ENCODE results near the gene MMD2.
"Not testable (repeated sequence)": the region's sequence is repeated elsewhere in the genome, so short reads cannot be mapped to it uniquely, and the experiment has no call there.

MMD2 gene

GRCh38 chr7:4958477-4959301, at the start of gene MMD2:
TSS of gene MMD2 (minus strand) at chr7:4959187. CDS start at chr7:4959017, 170 bp downstream.
- H3K27me3 Mint-ChIP-seq: peaks cover 44% of the 10 kb centered on the region

GRCh38 chr7:5005066-5005465, 46.1 kb upstream of the MMD2 start:
- H3K9me3 Mint-ChIP-seq: peaks cover 18% of the 10 kb centered on the region
- H3K27me3 Mint-ChIP-seq: no peaks in the 10 kb centered on the region
- H3K4me3 Mint-ChIP-seq: no peak overlapping the region
- no peaks in the 10 kb centered on the region for H3K4me1 Mint-ChIP-seq (ENCODE audit: low read depth)
- intact Hi-C loops (cut with micrococcal nuclease): no loop called here
- no peak overlapping the region for H3K27ac Mint-ChIP-seq
- peaks cover 72% of the 10 kb centered on the region for H3K36me3 Mint-ChIP-seq (ENCODE audit: low read depth)

More at GRCh38 chr7:4958477-4959301, at the start of gene MMD2:
- no peaks in the 10 kb centered on the region for H3K9me3 Mint-ChIP-seq
- H3K4me1 Mint-ChIP-seq (ENCODE audit: low read depth): no peaks in the 10 kb centered on the region
- H3K4me3 Mint-ChIP-seq: no peak within 1 kb of the TSS
- intact Hi-C loops (cut with micrococcal nuclease): no loop called here
- H3K36me3 Mint-ChIP-seq (ENCODE audit: low read depth): no peaks in the 10 kb centered on the region
- no peak within 1 kb of the TSS for H3K27ac Mint-ChIP-seq

GRCh38 chr7:5001911-5002310, 42.9 kb upstream of the MMD2 start:
- intact Hi-C loops (cut with micrococcal nuclease): no loop called here
- Mint-ChIP-seq H3K4me3 (no peak overlapping the region), H3K9me3 (no peaks in the 10 kb centered on the region), H3K4me1 (ENCODE audit: low read depth) (no peaks in the 10 kb centered on the region), H3K36me3 (ENCODE audit: low read depth) (peaks cover 76% of the 10 kb centered on the region), H3K27me3 (no peaks in the 10 kb centered on the region), H3K27ac (no peak overlapping the region)

- Mint-ChIP-seq H3K27me3 (no peaks in the 10 kb centered on the region), H3K4me1 (ENCODE audit: low read depth) (peaks cover 5% of the 10 kb centered on the region), H3K9me3 (no peaks in the 10 kb centered on the region), H3K36me3 (ENCODE audit: low read depth) (peaks cover 80% of the 10 kb centered on the region), H3K27ac (no peak overlapping the region), H3K4me3 (no peak overlapping the region)
- intact Hi-C loops (cut with micrococcal nuclease): no loop called here
Measured at GRCh38 chr7:5001003-5001402, 42.0 kb upstream of the MMD2 start.

GRCh38 chr7:4999369-4999950, 40.5 kb upstream of the MMD2 start:
- H3K27ac Mint-ChIP-seq: no peak overlapping the region
- peaks cover 83% of the 10 kb centered on the region for H3K36me3 Mint-ChIP-seq (ENCODE audit: low read depth)
- H3K4me1 Mint-ChIP-seq (ENCODE audit: low read depth): peaks cover 16% of the 10 kb centered on the region
- H3K9me3 Mint-ChIP-seq: no peaks in the 10 kb centered on the region
- H3K27me3 Mint-ChIP-seq: no peaks in the 10 kb centered on the region
- intact Hi-C loops (cut with micrococcal nuclease): no loop called here
- H3K4me3 Mint-ChIP-seq: no peak overlapping the region

- Mint-ChIP-seq H3K27ac (peak overlapping the region; percentile 7), H3K9me3 (no peaks in the 10 kb centered on the region), H3K27me3 (no peaks in the 10 kb centered on the region), H3K36me3 (ENCODE audit: low read depth) (peaks cover 84% of the 10 kb centered on the region), H3K4me3 (no peak overlapping the region), H3K4me1 (ENCODE audit: low read depth) (peaks cover 16% of the 10 kb centered on the region)
- intact Hi-C loops (cut with micrococcal nuclease): no loop called here
Measured at GRCh38 chr7:4998910-4999309, 39.9 kb upstream of the MMD2 start.

- no peak overlapping the region for H3K4me3 Mint-ChIP-seq
- intact Hi-C loops (cut with micrococcal nuclease): no loop called here
- H3K4me1 Mint-ChIP-seq (ENCODE audit: low read depth): peaks cover 16% of the 10 kb centered on the region
- no peaks in the 10 kb centered on the region for H3K27me3 Mint-ChIP-seq
- H3K36me3 Mint-ChIP-seq (ENCODE audit: low read depth): peaks cover 88% of the 10 kb centered on the region
- H3K9me3 Mint-ChIP-seq: no peaks in the 10 kb centered on the region
- no peak overlapping the region for H3K27ac Mint-ChIP-seq
Measured at GRCh38 chr7:4998244-4998643, 39.3 kb upstream of the MMD2 start.

- intact Hi-C loops (cut with micrococcal nuclease): no loop called here
Measured at GRCh38 chr7:4996696-4997222, 37.8 kb upstream of the MMD2 start.

GRCh38 chr7:4995429-4995969, 36.5 kb upstream of the MMD2 start:
- Mint-ChIP-seq H3K27ac (peak overlapping the region; percentile 43), H3K36me3 (ENCODE audit: low read depth) (peaks cover 91% of the 10 kb centered on the region), H3K9me3 (no peaks in the 10 kb centered on the region)

More at GRCh38 chr7:4996696-4997222, 37.8 kb upstream of the MMD2 start:
- Mint-ChIP-seq H3K4me1 (ENCODE audit: low read depth) (peaks cover 16% of the 10 kb centered on the region), H3K27ac (no peak overlapping the region), H3K9me3 (no peaks in the 10 kb centered on the region), H3K36me3 (ENCODE audit: low read depth) (peaks cover 95% of the 10 kb centered on the region), H3K27me3 (no peaks in the 10 kb centered on the region), H3K4me3 (no peak overlapping the region)

GRCh38 chr7:4993471-4993870, 34.5 kb upstream of the MMD2 start:
- intact Hi-C loops (cut with micrococcal nuclease): no loop called here
- Mint-ChIP-seq H3K9me3 (no peaks in the 10 kb centered on the region), H3K27ac (no peak overlapping the region), H3K27me3 (no peaks in the 10 kb centered on the region), H3K4me1 (ENCODE audit: low read depth) (peaks cover 25% of the 10 kb centered on the region), H3K36me3 (ENCODE audit: low read depth) (peaks cover 93% of the 10 kb centered on the region), H3K4me3 (no peak overlapping the region)

More at GRCh38 chr7:4995429-4995969, 36.5 kb upstream of the MMD2 start:
- H3K27me3 Mint-ChIP-seq: no peaks in the 10 kb centered on the region
- intact Hi-C loops (cut with micrococcal nuclease): no loop called here
- peaks cover 16% of the 10 kb centered on the region for H3K4me1 Mint-ChIP-seq (ENCODE audit: low read depth)
- no peak overlapping the region for H3K4me3 Mint-ChIP-seq

- H3K4me3 Mint-ChIP-seq; H3K27ac Mint-ChIP-seq; H3K9me3 Mint-ChIP-seq; H3K27me3 Mint-ChIP-seq; intact Hi-C loops (cut with micrococcal nuclease): not testable (repeated sequence)
- H3K36me3 Mint-ChIP-seq (ENCODE audit: low read depth): peaks cover 87% of the 10 kb centered on the region
- peaks cover 10% of the 10 kb centered on the region for H3K4me1 Mint-ChIP-seq (ENCODE audit: low read depth)
Measured at GRCh38 chr7:4982741-4983140, 23.8 kb upstream of the MMD2 start.

- H3K27me3 Mint-ChIP-seq; H3K27ac Mint-ChIP-seq; H3K4me3 Mint-ChIP-seq; intact Hi-C loops (cut with micrococcal nuclease); H3K9me3 Mint-ChIP-seq: not testable (repeated sequence)
- Mint-ChIP-seq H3K4me1 (ENCODE audit: low read depth) (peaks cover 11% of the 10 kb centered on the region), H3K36me3 (ENCODE audit: low read depth) (peaks cover 87% of the 10 kb centered on the region)
Measured at GRCh38 chr7:4981295-4981890, 22.4 kb upstream of the MMD2 start.

- H3K4me3 Mint-ChIP-seq; H3K9me3 Mint-ChIP-seq; intact Hi-C loops (cut with micrococcal nuclease); H3K27me3 Mint-ChIP-seq; H3K27ac Mint-ChIP-seq: not testable (repeated sequence)
- peaks cover 12% of the 10 kb centered on the region for H3K4me1 Mint-ChIP-seq (ENCODE audit: low read depth)
- peaks cover 48% of the 10 kb centered on the region for H3K36me3 Mint-ChIP-seq (ENCODE audit: low read depth)
Measured at GRCh38 chr7:4975626-4976025, 16.6 kb upstream of the MMD2 start.

- H3K9me3 Mint-ChIP-seq: no peaks in the 10 kb centered on the region
- intact Hi-C loops (cut with micrococcal nuclease): loop anchor here (1.0 kb wide), 1 partner anchor 112 kb away; no protein-coding TSS in a partner anchor
- peak overlapping the region; percentile 91 for H3K4me3 Mint-ChIP-seq
- peaks cover 12% of the 10 kb centered on the region for H3K4me1 Mint-ChIP-seq (ENCODE audit: low read depth)
- H3K36me3 Mint-ChIP-seq (ENCODE audit: low read depth): peaks cover 31% of the 10 kb centered on the region
- peak overlapping the region; percentile 97 for H3K27ac Mint-ChIP-seq
- peaks cover 3% of the 10 kb centered on the region for H3K27me3 Mint-ChIP-seq
Measured at GRCh38 chr7:4973728-4974198, 14.8 kb upstream of the MMD2 start.
